AG04449 (cell line): ENCODE measurements around the gene HNF1A.

Experiments
- CTCF ChIA-PET: fragments of 350-600 bp; formaldehyde crosslinking; extraction: SDS; loops from one replicate; lab custom pipeline; 2021; ENCODE audit warnings: antibody characterized with exemption; lab: Yijun Ruan, JAX
- POLR2A ChIA-PET: fragments of 400-600, 350-600 bp; formaldehyde crosslinking; extraction: SDS; loops from one replicate; lab custom pipeline; 2020; ENCODE audit warnings: antibody characterized with exemption, inconsistent platforms; lab: Yijun Ruan, JAX
- DNase-seq: peaks from one replicate; pipeline ENCODE4 v3.0.0-alpha.2; 2010; ENCODE audit warnings: low read depth, low spot score
- H3K4me3 ChIP-seq: 2 replicates; pipeline ENCODE4 v1.5.1; 2011; ENCODE audit warnings: low read depth, mild to moderate bottlenecking, control low read depth, low read length
- TF ChIP-seq, protein P1 (sequence below): IDR thresholded peaks from one replicate; pipeline ENCODE4 v1.5.1; 2011; ENCODE audit warnings: mild to moderate bottlenecking, moderate library complexity, low read length, control low read depth, inconsistent platforms; ENCODE audit not compliant: insufficient read depth; ENCODE audit errors: missing control alignments

The HNF1A gene

DNA sequence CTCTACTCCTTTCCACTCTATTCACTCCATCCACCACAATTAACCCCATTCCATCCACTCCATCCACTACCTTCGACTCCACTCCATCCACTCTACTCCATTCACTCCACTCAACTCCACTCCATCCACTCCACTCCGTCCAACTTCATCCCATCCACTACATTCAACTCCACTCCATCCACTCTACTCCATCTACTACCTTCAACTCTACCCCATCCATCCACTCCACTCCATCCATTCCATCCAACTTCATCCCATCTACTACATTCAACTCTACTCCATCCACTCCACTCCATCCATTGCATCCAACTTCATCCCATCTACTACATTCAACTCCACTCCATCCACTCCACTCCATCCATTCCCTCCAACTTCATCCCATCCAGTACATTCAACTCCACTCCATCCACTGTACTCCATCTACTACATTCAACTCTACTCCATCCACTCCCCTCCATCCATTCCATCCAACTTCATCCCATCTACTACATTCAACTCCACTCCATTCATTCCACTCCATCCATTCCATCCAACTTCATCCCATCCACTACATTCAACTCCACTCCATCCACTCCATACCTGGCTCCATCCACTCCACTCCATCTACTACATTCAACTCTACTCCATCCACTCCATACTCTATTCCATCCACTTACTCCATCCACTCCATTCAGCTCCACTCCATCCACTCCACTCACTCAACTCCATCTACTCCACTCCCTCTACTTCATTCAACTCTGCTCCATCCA, 16.4 kb downstream of the HNF1A start:
- ChIA-PET POLR2A (no interaction called here), CTCF (no interaction called here)
- DNase-seq, result no peak
- TF ChIP-seq, protein P1, sequence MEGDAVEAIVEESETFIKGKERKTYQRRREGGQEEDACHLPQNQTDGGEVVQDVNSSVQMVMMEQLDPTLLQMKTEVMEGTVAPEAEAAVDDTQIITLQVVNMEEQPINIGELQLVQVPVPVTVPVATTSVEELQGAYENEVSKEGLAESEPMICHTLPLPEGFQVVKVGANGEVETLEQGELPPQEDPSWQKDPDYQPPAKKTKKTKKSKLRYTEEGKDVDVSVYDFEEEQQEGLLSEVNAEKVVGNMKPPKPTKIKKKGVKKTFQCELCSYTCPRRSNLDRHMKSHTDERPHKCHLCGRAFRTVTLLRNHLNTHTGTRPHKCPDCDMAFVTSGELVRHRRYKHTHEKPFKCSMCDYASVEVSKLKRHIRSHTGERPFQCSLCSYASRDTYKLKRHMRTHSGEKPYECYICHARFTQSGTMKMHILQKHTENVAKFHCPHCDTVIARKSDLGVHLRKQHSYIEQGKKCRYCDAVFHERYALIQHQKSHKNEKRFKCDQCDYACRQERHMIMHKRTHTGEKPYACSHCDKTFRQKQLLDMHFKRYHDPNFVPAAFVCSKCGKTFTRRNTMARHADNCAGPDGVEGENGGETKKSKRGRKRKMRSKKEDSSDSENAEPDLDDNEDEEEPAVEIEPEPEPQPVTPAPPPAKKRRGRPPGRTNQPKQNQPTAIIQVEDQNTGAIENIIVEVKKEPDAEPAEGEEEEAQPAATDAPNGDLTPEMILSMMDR, result no peak
- H3K4me3 ChIP-seq, result no peak overlapping the region

DNA sequence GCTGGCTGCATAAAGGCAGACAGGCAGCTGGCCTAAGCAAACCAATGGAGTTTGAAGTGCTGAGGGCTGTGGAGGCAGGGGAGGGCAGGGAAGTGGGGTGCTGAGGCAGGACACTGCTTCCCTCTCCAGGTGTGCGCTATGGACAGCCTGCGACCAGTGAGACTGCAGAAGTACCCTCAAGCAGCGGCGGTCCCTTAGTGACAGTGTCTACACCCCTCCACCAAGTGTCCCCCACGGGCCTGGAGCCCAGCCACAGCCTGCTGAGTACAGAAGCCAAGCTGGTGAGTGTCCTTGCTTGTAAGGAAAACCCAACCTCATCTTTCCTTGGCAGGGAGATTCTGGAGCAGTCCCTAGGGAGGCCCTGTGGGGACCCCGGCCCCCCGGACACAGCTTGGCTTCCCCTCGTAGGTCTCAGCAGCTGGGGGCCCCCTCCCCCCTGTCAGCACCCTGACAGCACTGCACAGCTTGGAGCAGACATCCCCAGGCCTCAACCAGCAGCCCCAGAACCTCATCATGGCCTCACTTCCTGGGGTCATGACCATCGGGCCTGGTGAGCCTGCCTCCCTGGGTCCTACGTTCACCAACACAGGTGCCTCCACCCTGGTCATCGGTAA, 17.9 kb downstream of the HNF1A start:
- TF ChIP-seq, protein P1, result no peak
- DNase-seq, result no peak
- ChIA-PET CTCF (interaction anchor here (1.0 to 2.0 kb wide), 2 partner anchors 14 to 24 kb away, joined by 3 to 6 read pairs; no protein-coding TSS in a partner anchor), POLR2A (no interaction called here)
- H3K4me3 ChIP-seq, result no peak overlapping the region

DNA sequence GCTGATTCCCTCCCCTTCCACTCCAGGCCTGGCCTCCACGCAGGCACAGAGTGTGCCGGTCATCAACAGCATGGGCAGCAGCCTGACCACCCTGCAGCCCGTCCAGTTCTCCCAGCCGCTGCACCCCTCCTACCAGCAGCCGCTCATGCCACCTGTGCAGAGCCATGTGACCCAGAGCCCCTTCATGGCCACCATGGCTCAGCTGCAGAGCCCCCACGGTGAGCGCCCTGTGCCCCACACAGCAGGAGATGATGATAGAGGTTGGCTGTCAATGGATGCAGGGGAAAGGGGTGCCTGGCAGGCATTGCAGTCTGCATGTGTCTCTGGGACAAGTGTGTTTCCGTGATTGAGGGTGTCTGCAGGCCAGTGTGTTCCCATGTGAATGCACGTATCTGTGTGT, 19.1 kb downstream of the HNF1A start:
- ChIA-PET CTCF (interaction anchor here (2.0 kb wide), 1 partner anchor 26 kb away, joined by 6 read pairs; no protein-coding TSS in a partner anchor), POLR2A (no interaction called here)
- TF ChIP-seq, protein P1, result no peak
- DNase-seq, result no peak
- no peak overlapping the region for H3K4me3 ChIP-seq

DNA sequence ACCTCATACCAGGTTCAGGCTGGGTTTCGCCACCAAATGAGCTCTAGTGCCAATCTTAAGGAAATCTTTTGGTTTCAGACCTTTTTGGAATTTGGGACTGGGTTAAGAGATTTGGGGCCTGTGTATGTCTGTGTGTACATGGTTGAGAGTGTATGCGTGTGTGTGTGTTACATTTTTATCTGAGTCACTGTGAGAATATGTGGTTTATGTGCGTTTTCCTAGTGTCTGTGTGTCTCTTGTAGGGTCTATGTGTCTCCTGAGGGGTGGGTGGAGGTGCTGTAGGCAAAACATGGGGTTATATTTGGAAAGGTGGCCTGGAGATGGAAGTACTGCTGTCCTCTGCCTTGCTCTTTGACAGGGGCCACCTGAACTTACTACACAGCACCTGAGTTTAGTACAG, 20.1 kb downstream of the HNF1A start:
- POLR2A ChIA-PET, result no interaction called here
- H3K4me3 ChIP-seq, result no peak overlapping the region
- CTCF ChIA-PET, result interaction anchor here (0.5 to 2.0 kb wide), 3 partner anchors 11 to 55 kb away, joined by 3 to 6 read pairs (median 4); no protein-coding TSS in a partner anchor
- TF ChIP-seq, protein P1, result no peak
- DNase-seq, result no peak

DNA sequence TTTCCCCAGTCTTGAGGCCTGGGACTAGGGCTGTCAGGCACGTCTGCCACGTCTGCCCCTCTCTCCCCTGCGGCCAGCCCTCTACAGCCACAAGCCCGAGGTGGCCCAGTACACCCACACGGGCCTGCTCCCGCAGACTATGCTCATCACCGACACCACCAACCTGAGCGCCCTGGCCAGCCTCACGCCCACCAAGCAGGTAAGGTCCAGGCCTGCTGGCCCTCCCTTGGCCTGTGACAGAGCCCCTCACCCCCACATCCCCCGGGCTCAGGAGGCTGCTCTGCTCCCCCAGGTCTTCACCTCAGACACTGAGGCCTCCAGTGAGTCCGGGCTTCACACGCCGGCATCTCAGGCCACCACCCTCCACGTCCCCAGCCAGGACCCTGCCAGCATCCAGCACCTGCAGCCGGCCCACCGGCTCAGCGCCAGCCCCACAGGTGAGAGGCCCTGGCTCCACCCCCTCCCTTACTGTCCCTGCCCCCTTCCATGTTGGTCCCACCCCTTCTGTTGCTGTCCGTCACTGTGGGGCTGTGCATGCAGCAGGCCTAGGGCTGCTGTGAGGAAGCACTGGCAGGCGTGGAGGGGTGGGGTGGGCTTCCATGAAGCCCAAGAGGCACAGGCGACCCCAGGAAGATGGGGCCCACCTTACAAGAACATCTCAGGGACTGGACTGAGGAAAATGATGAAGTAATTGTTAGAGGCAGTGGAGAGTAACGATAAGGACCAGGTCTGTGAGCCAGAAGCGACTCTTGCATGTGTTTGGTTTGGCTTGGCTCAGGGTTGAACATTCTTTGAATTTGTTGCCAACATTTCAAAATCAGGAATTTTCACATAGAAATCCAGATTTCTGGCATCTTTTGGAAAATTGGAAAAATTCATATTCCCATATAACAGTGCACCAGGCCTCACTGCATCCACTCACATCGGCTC, 21.1 kb downstream of the HNF1A start:
- no peak overlapping the region for H3K4me3 ChIP-seq
- ChIA-PET POLR2A (no interaction called here), CTCF (interaction anchor here (1.3 kb wide), 1 partner anchor 10 kb away, joined by 4 read pairs; no protein-coding TSS in a partner anchor)
- DNase-seq, result no peak
- TF ChIP-seq, protein P1, result no peak
